ENCODE measurements around the gene ANKRD39.

ANKRD39 gene

DNA sequence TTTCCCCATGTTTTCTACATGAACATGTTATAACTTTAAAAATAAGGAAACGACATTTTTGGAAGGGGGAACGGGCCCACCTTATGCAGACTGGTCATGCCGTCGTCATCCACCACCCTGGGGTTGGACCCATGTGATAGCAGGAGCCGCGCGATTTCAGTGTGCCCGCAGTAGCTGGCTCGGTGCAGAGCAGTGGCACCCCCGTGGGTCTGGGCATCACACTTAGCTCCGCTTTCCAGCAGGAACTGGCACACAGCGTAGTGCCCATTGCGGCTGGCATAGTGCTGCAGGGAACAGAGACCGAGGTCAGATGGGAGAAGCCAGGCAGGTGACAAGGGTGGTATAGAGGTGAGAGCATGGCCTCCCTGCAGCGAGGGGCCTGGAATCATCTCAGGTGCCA lies 4.5 kb downstream of the ANKRD39 start:
- DNase-seq (ENCODE audit: low spot score): no peak

DNA sequence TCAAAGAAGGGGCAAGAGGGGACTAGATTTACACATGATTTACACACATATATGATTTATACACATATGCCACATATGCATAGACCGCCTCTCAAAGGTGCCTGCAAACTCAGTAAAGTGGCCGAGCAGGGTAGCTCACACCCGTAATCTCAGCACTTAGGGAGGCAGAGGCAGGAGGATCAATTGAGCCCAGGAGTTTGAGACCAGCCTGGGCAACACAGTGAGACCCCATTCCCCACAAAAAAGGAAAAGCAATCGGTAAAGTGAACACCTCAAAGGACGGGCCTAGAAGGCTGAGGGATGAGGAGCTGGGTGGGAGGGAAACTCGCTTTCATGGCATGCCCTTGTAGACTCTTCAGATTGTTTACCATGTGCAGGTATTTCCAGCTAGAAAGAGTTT lies 5.1 kb downstream of the ANKRD39 start:
- no peak for DNase-seq (ENCODE audit: low spot score)

DNA sequence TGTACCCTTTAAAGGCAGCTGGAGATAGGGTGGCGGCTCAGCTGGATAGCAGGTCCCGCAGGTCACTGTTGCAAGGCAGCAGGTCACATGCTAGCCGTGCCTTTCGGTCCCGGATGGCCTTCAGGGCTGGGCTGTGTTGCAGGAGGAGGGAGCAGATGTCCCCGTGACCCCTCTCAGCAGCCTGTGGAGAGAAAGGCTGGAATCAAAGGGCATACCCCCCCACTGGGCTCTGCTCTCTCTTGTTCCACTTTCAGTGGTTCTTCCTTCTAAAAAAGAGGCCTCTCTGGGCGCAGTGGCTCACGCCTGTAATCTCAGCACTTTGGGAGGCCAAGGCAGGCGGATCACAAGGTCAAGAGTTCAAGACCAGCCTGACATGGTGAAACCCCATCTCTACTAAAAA lies 9.6 kb downstream of the ANKRD39 start:
- no peak for DNase-seq (ENCODE audit: low spot score)

DNA sequence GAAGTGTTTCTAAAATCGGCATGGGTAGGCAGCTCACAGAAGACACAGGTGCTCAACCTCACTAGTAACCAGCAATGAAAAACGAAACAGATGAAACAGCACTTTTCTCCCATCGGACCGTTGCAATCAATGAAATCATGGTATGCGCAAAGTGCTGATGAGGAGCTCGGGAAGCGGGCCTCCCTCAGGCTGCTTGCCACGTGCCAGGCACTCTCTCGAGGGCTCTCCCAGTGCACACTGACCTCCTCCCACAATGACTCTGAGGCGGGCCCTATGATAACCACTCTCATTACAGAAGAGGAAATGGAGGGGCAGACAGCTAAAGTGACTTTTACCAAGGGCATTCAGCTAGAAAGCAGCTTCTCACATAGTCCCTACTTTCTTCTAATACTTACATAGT lies 10.2 kb downstream of the ANKRD39 start:
- DNase-seq (ENCODE audit: low spot score): no peak

DNA sequence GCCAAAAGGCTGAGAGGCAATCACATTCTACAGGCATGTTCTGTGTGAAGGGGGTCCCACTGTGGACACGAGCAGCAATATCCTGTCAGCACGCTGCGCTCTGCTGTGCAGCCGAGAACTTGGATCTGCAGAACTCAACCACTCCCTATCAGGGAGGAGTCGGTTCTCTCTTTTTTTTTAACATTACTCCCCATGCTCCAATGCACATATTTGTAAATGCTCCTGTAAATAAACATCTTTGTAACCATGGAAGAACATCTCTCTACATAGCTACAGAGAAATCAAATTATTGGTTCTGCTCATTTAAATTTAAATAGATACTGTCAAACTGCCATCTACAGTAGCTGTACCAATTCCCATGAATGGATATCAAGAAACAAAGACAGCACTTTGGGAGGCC lies 11.0 kb downstream of the ANKRD39 start:
- no peak for DNase-seq (ENCODE audit: low spot score)

- DNase-seq (ENCODE audit: low spot score): no peak
Measured at GRCh38 chr2:96844405-96844808, 13.4 kb downstream of the ANKRD39 start.

- DNase-seq (ENCODE audit: low spot score): no peak
Measured at GRCh38 chr2:96843538-96844268, 14.1 kb downstream of the ANKRD39 start, which contains the start of gene ANKRD23. Gene ANKRD23, minus strand, starts transcription at chr2:96844021. Its CDS starts 29 bp downstream, at chr2:96843992.

DNA sequence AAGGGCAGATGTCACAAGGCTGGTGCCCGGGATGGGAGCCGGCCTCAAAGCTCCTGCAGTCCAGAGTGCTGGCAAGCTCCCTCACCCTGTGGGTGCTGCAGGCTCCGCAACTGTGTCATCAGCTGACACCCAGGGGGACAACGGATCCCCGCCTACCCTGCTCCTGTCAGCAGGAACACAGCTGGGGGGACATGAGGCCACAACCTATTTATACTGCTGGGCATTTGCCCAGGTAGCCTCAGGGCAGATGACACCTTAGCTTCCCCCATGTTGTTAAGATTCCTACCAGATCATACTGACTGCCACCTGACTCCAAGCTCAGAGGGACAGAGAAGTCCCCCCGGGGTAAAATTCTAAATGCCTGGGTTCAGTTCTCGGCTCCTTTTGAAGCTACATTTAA lies 15.2 kb downstream of the ANKRD39 start:
- no peak for DNase-seq (ENCODE audit: low spot score)

DNA sequence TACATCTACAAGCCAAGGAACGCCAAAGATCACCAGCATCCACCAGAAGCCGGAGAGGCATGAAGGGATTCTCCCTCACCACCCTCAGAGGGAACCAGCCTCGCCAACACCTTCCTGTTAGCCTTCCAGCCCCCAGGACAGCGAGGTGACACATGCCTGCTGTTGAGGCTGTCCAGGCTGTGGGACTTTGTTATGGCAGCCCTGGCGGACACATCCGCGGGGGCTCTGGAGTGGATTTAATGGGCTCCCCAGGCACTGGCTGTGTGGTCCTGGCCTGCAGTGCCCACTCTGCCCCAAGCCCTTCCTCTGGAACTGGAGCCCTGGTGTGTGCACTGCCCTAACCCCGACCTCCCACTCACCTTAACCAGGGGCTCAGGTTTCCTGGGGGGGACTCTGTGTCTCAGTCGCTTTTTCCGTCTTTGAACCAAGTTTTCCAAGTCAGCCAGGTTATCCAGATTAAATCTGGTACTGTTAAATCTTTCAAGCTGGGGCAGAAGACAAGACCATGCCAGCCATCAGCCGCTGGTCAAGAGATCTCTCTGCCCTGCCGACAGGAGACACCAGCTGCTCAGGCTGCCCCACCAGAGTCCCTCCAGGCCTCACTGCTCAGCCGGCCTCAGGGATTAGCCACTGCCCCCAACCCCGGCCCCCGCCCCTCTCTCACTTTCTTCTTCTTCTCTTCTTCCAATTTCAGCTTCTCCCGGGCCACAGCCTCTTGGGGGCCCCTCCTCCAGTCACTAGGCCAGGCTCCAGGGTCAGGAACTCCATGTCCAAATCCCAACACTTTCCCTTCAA lies 15.9 kb downstream of the ANKRD39 start:
- DNase-seq (ENCODE audit: low spot score): no peak

GRCh38 chr2:96839875-96840850 lies 17.7 kb downstream of the ANKRD39 start:
- DNase-seq (ENCODE audit: low spot score): no peak

- no peak for DNase-seq (ENCODE audit: low spot score)
Measured at GRCh38 chr2:96839293-96839874, 18.4 kb downstream of the ANKRD39 start.

GRCh38 chr2:96838345-96839292 lies 19.2 kb downstream of the ANKRD39 start:
- DNase-seq (ENCODE audit: low spot score): no peak

- no peak for DNase-seq (ENCODE audit: low spot score)
Measured at GRCh38 chr2:96837575-96837974, 20.2 kb downstream of the ANKRD39 start.

- no peak for DNase-seq (ENCODE audit: low spot score)
Measured at GRCh38 chr2:96835830-96836229, 22.0 kb downstream of the ANKRD39 start.

DNA sequence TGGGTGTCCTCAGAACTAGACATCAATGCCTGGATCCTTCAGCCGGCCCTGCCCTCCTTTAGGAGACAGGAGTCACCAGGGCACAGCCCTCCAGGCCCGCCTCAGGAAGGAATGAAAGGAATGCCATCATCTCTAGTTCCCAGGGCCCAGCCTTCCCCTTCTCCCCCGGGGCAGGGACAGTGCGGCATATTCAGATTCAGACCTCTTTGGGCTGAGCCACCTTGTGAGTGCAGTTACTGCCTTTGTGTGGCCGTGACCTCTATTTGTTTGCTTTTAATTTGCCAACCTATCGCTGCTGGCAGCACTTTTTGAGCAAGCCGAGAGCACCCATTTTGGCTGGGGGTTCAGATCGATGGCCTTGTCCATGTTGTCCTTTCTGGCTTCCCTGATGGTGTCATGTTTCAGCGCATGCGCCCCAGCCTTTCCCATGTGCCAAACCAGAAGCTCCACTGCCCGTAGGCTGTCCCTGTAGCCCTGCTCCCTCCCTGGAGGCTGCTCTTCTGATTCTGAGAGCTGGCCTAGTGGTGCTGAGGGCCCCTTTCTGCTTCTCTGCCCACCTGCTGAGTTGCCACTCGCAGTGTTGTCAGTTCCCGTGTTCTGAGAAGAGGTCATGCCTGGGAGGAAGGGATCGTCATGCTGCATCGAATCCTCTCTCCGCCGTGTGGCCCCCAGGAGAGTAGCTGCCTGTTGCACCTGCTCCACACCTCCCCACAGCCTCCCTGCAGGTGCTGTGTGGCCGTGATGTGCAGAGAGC lies 24.9 kb downstream of the ANKRD39 start:
- DNase-seq (ENCODE audit: low spot score): no peak

- no peak for DNase-seq (ENCODE audit: low spot score)
Measured at GRCh38 chr2:96832408-96832753, 25.4 kb downstream of the ANKRD39 start.

DNA sequence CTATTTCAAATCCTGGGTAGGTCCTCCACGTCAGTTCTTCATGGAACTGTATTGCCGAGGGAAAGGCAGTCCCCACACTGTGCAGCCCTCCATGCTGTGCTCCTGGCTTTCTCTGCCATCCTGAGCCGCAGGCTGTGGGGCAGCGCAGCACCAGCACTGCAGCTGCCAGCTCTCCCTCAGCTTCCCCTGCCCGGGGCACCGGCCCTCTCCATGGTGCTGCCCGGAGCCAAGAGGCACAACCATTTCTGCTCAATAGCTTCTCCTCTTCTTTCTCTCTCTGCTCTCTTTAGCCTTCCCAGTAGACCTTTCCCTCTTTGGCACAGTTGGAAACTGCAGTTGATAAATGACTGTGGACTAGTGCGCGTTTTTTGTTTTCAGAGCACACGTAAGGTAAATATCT lies 26.1 kb downstream of the ANKRD39 start:
- no peak for DNase-seq (ENCODE audit: low spot score)

DNA sequence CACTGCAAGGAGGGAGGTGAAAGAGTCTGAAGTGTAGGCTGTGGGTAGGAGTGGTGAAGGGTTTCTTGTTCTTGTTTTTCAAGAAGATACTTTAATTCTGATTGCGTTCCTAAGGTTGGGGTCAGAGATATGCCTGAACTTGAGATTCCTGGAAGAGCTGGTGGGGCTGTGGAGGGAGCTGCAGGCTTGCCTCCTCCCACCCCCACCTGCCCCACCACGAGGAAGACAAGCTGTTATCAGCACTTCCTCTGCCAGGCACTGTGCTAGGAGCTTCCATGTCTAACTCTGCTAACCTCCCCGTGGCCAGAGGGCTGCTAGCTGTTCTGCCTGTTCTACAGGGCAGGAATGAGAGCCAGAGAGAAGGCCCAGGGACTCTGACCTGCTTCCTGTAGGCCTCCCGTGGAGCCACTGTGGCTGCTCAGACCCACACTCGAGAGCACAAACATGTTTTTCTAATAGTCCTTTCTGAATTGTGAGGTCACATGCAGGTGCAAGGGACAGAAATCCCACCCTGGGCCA lies 27.7 kb downstream of the ANKRD39 start:
- DNase-seq (ENCODE audit: low spot score): no peak

DNA sequence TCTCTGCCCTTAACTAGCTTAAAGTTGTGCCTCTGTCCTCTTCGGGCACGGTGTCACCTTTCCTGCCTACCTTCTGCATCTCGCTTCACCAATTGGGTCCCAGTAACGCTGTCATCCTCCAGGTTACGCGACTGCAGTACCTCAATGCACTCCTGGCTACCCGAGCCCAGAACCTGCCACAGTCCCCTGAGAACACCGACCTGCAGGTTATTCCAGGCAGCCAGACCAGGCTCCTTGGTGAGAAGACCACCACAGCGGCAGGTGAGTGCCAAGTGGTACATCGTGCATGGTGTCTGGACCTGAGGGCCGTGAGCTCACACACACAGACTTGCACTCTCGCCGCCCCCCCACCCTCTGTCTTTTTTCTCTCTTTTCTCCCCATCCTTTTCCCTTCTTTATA lies 28.9 kb downstream of the ANKRD39 start:
- no peak for DNase-seq (ENCODE audit: low spot score)

GRCh38 chr2:96828436-96828835 lies 29.4 kb downstream of the ANKRD39 start:
- no peak for DNase-seq (ENCODE audit: low spot score)
